NT2/D1 (cell line): Measurements from ENCODE around the gene CCDC47.

ENCODE experiments used
- YY1 ChIP-seq: IDR thresholded peaks from 2 replicates; pipeline ENCODE4 v1.6.1; 2011; ENCODE audit not compliant: insufficient read length, insufficient read depth
- ZNF274 ChIP-seq: IDR thresholded peaks from 2 replicates; pipeline ENCODE4 v1.6.1; 2011; ENCODE audit warnings: mild to moderate bottlenecking, low read depth, low read length

DNA sequence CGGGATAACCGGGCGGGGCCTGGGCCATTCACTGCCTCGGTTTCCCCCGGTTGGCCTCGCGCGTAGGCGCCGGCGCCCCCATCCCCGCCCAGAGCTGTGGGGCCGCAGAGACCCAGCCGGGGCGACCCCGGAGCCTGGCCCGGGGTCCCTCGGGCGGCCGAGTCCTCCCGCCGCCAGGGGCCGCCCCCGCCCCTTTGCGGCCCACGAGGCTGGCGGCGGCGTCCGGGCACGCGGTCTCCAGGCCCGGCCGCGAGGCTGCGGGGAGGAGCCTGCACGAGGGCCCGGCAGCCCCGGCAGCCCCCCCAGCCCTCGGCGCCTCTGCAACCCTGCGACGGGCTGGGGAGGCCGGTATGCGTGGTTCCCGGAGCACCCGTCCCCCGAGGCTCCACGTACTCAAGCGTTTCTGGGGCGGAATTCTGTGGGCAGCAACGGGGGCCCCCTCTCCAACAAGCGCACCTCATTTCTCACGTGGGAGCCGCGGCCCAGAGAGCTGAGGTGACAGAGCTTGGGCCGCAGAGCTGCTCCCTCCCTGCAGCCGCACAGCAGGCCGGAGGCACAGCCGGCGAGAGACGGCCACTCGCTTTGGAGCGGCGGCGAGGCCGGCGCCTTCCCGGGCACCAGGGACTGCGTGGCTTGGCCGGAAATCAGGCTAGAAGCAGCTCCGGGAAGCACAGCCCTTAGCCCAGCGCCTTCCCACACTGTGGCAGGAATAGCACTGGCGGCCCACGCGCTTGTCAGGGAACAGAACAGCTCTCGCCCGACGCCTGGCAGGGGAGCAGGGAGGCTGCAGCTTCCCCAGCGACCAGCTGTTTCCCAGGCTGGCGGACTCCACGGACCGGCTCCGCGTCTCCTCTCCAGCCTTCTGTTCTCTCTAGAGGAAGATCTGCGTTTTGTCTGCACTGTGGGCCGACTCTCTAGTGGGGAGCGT lies 72.6 kb downstream of the CCDC47 start:
- TF ChIP-seq YY1 (no peak), ZNF274 (no peak)
